Fibroblast of peridontal ligament (primary cell): ENCODE results near the gene SPEF1.
"Not testable (repeated sequence)": the region's sequence is repeated elsewhere in the genome, so short reads cannot be mapped to it uniquely, and the experiment has no call there.

ENCODE experiments used
- DNase-seq: peaks from one replicate; pipeline ENCODE4 v3.0.0-alpha.2; 2010; ENCODE audit errors: extremely low read depth

The SPEF1 gene, protein sequence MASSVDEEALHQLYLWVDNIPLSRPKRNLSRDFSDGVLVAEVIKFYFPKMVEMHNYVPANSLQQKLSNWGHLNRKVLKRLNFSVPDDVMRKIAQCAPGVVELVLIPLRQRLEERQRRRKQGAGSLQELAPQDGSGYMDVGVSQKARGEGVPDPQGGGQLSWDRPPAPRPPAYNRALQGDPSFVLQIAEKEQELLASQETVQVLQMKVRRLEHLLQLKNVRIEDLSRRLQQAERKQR

DNA sequence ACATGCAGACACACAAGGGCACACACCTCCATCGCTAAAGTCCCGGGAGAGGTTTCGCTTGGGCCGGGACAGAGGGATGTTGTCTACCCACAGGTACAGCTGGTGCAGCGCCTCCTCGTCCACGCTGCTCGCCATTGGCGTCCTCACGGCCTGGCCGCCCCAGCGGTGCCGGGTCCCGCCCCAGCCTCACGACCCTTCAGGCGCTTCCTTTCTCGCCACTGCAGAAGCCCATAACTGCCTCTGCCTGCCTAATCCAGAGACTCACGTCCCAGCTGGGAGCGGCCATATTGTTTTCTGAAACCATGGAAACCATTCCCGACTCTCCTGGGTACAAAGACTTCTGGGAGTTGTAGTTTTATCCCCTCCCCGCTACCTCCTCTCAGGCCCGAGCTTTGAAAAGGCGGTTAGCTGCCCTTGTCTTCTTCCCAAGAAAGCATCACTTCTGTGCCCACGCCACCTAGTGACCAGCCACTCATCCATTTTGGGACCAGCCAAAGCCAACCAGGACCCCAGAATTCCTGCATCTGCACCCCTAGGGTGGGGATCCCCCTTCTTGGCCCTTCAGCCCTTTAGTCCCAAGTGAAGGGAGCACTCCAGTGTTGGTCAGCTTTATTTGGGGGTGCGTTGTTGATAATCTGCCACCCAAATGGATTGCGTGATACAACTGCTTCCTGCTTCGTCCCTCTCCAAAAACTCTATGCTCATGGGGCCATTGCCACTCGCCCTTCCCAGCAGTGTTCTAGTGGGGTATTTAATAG lies at the start of gene SPEF1:
SPEF1 (minus strand) TSS at position 296 of the 758 bp plus-strand sequence; CDS start at position 135, 161 bp downstream.
- DNase-seq = peak; percentile 95

DNA sequence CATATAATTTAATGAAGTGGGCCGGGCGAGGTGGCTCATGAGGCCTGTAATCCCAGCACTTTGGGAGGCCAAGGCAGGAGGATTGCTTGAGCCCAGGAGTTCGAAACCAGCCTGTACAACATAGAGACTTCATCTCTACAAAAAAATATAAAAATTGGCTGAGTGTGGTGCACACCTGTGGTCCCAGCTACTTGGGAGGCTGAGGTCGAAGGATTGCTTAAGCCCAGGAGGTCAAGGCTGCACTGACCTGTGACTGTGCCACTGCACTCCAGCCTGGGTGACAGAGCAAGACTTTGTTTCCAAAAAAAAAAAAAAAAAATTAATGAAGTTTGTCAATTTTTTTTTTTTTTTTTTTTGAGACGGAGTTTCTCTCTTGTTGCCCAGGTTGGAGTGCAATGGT lies 48.6 kb upstream of the SPEF1 start:
- not testable (repeated sequence) for DNase-seq

DNA sequence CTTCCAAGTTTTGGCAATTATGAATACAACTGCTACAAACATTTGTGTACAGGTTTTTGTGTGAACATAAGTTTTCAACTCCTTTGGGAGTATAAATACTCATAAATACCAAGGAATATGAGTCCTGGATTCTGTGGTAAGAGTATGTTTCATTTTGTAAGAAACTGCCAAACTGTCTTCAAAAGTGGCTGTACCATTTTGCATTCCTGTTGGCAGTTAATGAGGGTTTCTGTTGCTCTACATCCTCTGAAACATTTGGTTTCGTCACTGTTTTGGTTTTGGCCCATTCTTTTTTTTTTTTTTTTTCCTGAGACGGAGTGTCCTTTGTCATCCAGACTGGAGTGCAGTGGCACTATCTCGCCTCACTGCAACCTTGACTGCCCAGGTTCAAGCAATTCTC lies 47.5 kb upstream of the SPEF1 start:
- no peak for DNase-seq

DNA sequence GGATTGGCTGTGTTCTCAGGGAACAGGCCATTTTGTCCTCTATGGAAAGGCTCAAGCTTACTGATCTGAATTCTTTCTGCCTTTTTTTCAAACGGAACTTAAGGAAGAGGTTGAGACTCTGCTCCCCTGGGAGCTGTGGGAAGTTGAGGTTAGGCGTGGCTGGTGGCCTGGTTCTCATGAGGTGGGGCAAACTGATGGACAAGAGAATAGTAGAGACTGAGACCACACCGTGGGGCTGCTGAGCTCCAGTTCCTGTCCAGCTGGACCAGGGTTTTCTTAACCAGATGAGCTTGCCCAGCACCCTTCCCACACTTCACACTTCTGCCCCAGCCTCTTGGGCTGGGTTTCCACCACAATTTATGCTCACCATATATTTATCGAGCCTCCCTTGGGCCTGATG lies 45.2 kb upstream of the SPEF1 start:
- DNase-seq = no peak

DNA sequence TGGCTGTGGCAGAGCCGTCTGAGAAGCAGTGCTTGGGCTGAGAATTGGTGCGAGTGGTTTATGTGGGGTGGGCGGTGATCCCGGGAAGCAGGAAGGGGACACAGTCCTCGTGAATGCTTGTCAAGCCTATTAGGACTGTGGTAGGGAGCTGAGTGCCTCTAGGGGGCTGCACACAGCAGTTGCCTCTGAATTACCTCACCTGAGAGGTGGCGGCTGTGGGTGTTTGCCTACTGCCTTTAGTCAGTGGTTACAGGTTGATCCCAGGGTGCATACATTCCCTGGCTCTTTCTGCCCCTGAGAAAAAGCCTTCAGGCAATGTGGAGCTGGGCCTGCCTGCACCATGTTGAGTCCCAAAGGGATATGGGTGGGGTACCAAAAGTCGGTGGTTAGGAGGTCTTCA lies 44.3 kb upstream of the SPEF1 start:
- DNase-seq = no peak

DNA sequence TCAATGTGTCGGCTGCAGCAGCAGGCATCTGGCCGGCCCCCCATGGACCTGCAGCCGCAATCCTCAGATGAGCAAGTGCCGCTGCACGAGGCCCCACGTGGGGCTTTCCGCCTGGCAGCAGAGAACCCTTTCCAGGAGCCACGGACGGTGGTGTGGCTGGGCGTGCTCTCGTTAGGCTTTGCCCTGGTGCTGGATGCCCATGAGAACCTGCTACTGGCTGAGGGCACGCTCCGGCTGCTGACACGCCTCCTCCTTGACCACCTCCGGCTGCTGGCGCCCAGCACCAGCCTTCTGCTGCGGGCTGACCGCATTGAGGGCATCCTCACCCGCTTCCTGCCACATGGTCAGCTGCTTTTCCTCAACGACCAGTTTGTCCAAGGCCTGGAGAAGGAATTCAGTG lies 42.6 kb upstream of the SPEF1 start:
- no peak for DNase-seq

DNA sequence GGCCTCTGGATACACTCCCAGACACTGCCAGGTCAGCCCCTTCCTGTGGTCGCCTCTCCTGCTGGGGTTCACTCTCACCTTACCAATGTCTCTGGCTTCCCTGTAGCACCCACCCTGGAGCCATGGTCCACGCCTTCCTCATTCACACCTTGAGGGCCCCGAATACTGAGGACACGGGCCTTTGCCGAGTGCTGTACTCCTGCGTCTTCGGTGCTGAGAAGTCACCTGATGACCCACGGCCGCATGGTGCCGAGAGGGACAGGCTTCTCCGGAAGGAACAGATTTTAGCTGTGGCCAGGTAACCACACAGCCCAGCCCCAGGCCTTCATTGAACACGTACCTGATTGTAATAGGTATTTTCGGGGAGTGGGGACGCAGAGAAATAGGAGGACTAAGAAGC lies 40.7 kb upstream of the SPEF1 start:
- no peak for DNase-seq

DNA sequence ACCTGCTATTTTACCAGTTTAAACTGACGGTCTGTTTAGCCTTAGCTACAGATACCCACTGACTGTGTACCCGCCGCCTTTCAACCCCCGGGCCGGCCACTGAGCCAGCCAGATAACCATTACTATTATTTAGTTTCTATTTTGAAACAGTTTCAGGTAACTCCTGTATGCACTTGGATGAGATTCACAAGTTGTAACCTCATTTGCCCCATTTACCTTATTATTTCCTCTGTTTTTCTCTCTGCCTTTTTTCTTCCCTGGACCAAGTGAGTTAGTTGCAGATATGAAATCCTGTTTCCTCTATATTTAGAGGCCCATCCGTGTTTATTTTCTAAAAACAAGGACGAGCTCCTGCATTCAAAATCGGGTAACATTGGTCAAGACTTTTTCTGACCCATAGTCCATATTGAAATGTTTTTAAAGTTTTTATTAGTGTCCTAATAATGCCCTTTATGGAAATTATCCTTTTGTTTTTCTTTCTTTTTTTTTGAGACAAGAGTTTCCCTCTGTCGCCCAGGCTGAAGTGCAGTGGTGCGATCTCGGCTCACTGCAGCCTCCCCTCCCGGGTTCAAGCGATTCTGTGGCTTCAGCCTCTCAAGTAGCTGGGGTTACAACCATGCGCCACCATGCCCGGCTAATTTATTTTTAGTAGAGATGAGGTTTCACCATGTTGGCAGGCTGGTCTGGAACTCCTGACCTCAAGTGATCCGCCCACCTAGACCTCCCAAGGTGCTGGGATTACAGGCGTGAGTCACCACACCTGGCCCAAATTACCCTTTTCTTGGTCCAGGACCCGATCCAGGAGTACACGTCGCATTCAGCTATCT lies 39.9 kb upstream of the SPEF1 start:
- no peak for DNase-seq

DNA sequence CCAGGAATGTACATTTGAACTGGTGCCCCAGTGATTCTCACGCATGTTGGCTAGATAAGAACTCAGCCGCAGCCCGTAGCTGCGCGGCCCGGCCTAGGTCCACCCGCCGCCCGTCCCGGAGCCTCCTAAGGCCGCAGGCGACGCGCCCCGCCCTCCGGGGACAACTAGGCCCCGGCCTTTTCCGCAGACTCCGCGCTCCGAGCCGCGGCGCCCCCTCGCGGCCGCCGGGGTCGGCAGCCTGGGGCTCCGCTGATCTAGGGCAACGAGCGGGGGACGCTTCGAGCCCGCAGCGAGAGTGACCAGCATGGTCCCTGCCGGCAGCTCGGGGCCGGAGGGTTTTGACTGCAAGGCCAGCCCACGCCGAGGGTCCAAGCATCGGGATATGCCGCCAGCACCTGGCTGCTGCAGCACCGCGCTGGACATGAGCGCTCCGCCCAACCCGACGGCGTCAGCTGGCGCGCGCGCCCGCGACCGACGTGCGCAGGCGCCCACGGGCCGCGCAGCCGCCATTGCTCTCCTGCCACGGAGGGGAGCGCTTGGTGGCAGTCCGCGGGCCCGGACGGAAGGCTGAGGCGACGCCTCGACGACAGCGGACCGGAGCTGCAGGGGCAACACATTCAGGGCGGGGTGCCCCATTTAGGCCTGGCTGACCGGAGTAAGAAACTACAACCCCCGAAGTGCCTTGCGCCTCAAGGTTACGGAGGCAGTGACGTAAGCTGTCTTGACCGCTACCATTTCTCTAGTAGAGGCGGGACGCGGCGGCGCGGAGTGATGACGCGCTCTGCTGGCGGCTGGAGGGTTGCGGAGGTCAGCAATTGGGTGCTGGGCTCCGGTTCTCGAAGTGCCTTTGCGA lies 39.0 kb upstream of the SPEF1 start, which contains the start of gene AP5S1:
AP5S1 (plus strand) TSS at position 500 of the 853 bp plus-strand sequence. CDS start 1,571 bp downstream, outside the sequence.
- DNase-seq = peak; percentile 96

DNA sequence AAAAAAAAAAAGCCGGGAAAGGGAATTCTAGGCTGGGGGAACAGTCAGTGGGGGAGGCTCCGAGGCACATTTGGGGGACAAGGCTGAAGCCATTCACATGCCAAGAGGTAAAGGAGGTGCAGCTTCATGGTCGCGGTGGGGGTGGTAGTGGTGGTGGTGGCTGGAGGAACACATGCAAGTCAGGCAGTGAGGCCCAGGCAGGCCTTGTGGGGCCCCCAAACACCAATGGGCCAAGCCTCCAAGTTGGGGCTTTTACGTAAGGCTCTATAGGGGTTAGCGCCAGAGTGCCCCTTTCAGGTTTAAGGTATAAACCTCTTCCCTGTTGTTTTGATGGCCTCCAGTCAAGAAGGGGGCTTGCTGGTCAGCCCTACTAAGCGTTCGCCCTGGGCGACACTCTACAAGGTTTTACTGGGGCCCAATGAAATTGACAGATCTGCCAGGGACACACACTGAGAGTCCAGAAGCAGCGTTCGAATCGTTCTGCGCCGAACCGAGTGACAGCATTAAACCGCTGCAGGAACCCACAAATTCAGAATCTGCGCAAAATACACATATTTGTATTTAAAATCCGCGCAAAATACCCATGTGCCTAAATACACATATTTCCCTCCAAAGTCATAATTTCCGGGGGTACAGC lies 38.3 kb upstream of the SPEF1 start:
- no peak for DNase-seq

DNA sequence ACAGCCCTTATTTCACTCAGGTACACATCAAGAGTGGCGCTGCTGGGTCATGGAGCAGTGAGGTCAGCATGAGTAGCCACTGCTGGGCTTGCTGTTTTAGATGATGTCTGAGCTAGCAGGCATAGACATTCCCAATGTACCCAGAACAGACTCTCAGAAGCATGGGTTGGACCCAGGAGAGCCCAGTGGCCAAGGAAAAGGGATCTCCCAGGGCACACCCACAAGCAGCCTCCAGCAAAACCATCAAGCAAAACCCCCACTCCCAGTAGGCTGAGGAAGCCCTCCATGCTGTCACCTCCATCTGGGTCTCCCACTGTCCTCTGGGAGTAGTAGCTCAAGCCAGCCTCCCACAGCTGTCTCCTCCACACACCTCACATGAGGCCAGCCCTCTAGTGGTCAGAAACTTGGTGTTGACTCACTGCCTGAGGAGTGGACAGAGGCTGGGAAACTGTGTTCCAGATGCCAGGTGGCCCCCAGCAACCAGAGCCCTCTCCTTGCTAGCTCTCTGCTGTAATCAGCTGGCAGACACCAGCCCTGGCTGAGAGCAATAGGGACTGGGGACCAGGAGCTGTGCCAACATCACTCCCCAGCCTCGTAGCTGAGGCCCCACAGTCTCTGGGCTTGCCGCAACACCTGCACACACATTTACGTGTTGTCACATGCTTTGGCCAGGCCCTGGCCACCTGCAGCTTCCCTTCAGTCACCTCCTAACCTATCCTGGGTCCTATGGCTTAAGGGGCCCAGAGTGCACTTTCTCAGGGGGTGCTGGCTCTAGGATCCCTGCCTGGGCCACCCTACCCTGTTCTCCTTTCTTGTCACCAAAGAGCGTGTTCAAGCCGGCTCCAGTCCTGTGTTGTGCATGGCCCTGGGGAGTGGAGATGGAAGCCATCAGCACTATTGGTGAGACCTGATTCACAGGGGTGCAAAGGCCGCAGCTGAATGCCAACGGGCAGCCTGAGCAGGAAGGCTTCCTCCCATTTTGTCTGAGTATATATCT lies 37.2 kb upstream of the SPEF1 start:
- peak; percentile 71 for DNase-seq

DNA sequence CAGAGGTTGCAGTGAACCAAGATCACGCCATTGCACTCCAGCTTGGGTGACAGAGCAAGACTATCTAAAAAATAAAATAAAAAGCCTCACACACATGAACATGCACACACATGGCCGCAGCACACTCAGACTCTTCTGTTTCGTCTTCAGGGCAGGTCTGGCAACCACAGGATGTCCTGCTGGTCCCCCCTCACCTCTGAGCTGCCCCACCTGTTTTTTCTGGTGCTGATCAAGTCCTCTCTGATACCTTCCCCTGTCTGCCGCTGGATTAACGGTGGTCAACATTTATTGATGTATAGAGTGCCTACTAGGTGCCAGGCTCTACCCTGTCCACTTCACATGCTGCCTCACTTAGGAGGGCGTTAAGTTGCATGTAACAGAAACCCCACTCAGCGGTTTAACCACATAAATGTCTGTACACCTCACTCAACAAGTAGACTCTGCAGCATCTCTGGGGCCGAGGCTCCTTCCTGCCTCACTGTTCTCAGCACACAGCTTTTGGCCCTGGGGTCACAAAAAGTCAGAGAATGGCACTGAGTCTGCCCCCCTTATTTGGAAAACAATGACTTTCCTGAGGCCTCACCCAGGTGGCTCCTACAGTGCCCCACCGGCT lies 34.6 kb upstream of the SPEF1 start:
- no peak for DNase-seq

DNA sequence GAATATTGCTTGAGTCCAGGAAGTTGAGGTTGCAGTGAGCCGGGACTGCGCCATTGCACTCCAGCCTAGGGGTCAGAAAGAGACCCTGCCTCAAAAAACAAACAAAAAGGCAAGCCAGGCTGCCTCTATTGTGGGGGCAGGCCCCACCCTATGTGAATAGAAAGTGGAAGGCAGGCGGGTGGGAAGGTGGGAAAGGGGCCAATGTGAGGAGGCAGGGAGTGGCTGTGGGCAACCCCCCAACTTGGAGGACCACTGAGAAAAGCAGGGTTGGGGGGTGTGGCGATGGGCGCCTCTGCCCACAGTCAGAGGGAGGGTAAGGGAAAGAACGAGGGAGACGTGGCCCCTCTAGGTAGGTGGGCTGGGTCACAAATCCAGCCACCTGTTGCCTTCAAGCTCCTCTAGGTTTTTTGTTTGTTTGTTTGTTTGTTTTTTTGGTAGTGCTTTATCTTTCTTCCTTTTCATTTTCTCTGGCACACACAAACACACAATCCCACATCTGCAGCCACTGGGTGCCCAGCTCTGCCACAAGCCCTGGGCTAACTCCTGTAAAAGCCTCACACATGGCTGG lies 33.8 kb upstream of the SPEF1 start:
- no peak for DNase-seq

DNA sequence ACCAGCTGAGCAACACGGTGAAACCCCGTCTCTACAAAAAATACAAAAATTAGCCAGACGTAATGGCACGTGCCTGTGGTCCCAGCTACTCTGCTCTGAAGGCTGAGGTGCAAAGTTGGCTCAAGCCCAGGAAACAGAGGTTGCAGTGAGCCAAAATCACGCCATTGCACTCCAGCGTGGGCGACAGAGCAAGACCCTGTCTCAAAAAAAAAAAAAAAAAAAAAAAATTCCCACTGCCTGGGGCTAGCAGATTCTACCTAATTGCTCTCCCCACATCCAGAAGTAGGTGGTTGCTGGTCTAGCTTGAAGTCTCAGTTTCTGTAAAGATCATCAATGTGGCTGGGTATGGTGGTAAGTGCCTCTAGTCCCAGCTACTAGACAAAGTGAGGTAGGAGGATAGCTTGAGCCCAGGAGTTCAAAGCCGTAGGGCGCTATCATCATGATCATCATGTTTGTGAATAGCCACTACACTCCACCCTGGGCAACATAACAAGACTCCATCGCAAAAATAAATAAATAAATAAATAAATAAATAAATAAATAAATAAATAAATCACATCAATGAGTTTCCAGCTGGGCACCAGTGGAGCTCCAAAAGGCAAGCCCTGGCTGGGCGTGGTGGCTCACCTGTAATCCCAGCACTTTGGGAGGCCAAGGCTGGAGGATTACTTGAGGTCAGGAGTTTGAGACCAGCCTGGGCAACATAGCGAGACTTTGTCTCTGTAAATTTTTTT lies 32.8 kb upstream of the SPEF1 start:
- no peak for DNase-seq

DNA sequence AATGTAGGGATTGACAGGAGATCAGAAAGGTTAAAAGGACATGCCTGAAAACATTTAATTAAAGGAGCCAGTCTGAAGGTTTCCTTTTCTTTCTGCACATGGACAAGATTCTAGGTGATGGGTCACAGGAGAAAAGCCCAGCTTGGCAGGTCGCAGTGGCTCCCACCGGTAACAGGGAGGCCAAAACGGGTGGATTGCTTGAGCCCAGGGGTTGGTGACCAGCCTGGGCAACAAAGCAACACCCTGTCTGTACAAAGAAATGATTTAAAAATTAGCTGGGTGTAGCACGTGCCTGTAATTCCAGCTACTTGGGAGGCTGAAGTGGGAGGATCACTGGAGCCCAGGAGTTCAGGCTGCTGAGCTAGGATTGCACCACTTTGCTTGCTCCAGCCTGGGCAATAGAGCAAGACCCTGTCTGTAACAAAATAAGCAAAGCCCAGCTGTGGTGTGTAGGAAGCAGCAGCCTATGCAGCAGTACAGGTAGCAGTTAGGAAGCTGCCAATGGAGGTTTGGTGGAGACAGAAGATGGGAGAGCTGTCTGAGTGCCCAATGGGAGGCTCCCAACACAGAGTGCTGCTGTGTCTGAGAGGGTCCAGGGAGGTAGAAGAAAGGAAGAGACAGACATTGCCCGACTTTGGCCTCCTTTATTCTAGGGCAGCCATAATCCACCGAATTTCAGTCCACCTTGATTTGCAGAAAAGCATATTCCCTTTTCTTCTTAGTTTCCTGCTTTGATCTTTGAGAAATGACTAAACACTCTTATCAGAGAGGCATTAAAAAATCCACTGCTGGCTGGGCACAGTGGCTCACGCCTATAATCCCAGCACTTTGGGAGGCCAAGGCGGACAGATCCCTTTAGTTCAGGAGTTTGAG lies 32.0 kb upstream of the SPEF1 start:
- DNase-seq = no peak

DNA sequence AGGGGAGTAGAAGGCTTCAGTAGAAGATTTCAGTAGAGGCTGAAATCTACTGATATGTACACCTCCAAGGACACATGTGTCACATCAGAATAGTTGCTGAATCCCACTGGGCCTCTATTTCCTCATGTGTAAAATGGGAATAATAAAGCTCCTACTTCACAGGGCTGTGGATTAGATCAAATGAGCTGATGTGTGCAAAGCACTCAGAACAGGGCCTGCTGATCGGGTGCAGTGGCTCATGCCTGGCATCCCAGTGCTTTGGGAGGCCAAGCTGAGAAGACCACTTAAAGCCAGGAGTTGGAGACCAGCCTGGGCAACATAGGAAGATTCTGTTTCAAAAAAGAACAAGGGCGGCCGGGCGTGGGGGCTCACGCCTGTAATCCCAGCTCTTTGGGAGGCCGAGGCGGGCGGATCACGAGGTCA lies 31.0 kb upstream of the SPEF1 start:
- DNase-seq = no peak
